COR-L47 (cell line): Measurements from ENCODE around the gene NCKAP5.

Source experiments
- DNase-seq: peaks from one replicate; lab custom pipeline; 2025; lab: John Stamatoyannopoulos, UW

The NCKAP5 gene

GRCh38 chr2:133568172-133568571 lies at the start of gene NCKAP5:
Gene NCKAP5 (minus strand): TSS chr2:133568463. CDS start chr2:133517526, 50,937 bp downstream.
- DNase-seq, result no peak

GRCh38 chr2:133609664-133610063 lies 41.4 kb upstream of the NCKAP5 start:
- no peak for DNase-seq

GRCh38 chr2:133608291-133608690 lies 40.0 kb upstream of the NCKAP5 start:
- DNase-seq, result no peak

GRCh38 chr2:133607679-133608078 lies 39.4 kb upstream of the NCKAP5 start:
- DNase-seq, result no peak

GRCh38 chr2:133606616-133607015 lies 38.4 kb upstream of the NCKAP5 start:
- no peak for DNase-seq

- no peak for DNase-seq
Observed at GRCh38 chr2:133605766-133606137, 37.5 kb upstream of the NCKAP5 start.

- DNase-seq, result no peak
Observed at GRCh38 chr2:133605011-133605765, 36.9 kb upstream of the NCKAP5 start.

- no peak for DNase-seq
Observed at GRCh38 chr2:133603109-133603508, 34.8 kb upstream of the NCKAP5 start.

GRCh38 chr2:133602538-133602937 lies 34.3 kb upstream of the NCKAP5 start:
- no peak for DNase-seq

GRCh38 chr2:133600266-133600928 lies 32.1 kb upstream of the NCKAP5 start:
- no peak for DNase-seq

GRCh38 chr2:133599811-133600210 lies 31.5 kb upstream of the NCKAP5 start:
- DNase-seq, result no peak

- DNase-seq, result no peak
Observed at GRCh38 chr2:133599211-133599803, 31.0 kb upstream of the NCKAP5 start.

GRCh38 chr2:133598769-133599168 lies 30.5 kb upstream of the NCKAP5 start:
- DNase-seq, result no peak

- no peak for DNase-seq
Observed at GRCh38 chr2:133596701-133597393, 28.6 kb upstream of the NCKAP5 start.

- DNase-seq, result no peak
Observed at GRCh38 chr2:133591164-133591563, 22.9 kb upstream of the NCKAP5 start.

- no peak for DNase-seq
Observed at GRCh38 chr2:133589456-133589855, 21.2 kb upstream of the NCKAP5 start.

- DNase-seq, result no peak
Observed at GRCh38 chr2:133588144-133588543, 19.9 kb upstream of the NCKAP5 start.

GRCh38 chr2:133586978-133587377 lies 18.7 kb upstream of the NCKAP5 start:
- no peak for DNase-seq

GRCh38 chr2:133581010-133581760 lies 12.9 kb upstream of the NCKAP5 start:
- DNase-seq, result no peak

GRCh38 chr2:133579274-133579673 lies 11.0 kb upstream of the NCKAP5 start:
- no peak for DNase-seq

GRCh38 chr2:133576714-133577113 lies 8.5 kb upstream of the NCKAP5 start:
- DNase-seq, result no peak

GRCh38 chr2:133574620-133575019 lies 6.4 kb upstream of the NCKAP5 start:
- DNase-seq, result no peak
